Neural cell (in vitro differentiated cells): Measurements from ENCODE around the gene SIGLEC1. TPM values are rescaled to one million over a fixed set of nuclear protein-coding genes. Genes with fewer than 3 reads are reported as not detected.

Experiments
- H2AFZ ChIP-seq: fragments of 200-600, 300-800 bp; sonication (generic), shearing (Covaris generic); 2 replicates; pipeline ENCODE4 v1.6.0; 2014; ENCODE audit warnings: low read depth, mild to moderate bottlenecking, antibody characterized with exemption, low read length, moderate library complexity
- H3F3A ChIP-seq: fragments of 200-600 bp; shearing (Covaris generic); 2 replicates; pipeline ENCODE4 v1.6.1; 2016; ENCODE audit warnings: mild to moderate bottlenecking, moderate library complexity, mixed read lengths, antibody characterized with exemption, low read length; ENCODE audit not compliant: insufficient read depth, poor library complexity, severe bottlenecking
- H3K27ac ChIP-seq: fragments of 200-600, 300-800 bp; sonication (generic), shearing (Covaris generic); 2 replicates; pipeline ENCODE4 v1.5.1; 2014; ENCODE audit warnings: mild to moderate bottlenecking, low read length, moderate library complexity
- H3K27me3 ChIP-seq: fragments of 300-800, 200-600 bp; sonication (generic), shearing (Covaris generic); 2 replicates; pipeline ENCODE4 v1.6.0; 2014; ENCODE audit warnings: mild to moderate bottlenecking, low read depth, low read length, moderate library complexity; ENCODE audit not compliant: insufficient read depth
- H3K36me3 ChIP-seq: fragments of 300-800, 200-600 bp; sonication (generic), shearing (Covaris generic); 2 replicates; pipeline ENCODE4 v1.5.1; 2014; ENCODE audit warnings: mild to moderate bottlenecking, antibody characterized with exemption, low read length, moderate library complexity; ENCODE audit not compliant: insufficient read depth
- H3K4me2 ChIP-seq: fragments of 300-800, 200-600 bp; sonication (generic), shearing (Covaris generic); 2 replicates; pipeline ENCODE4 v1.6.0; 2014; ENCODE audit warnings: mild to moderate bottlenecking, low read length
- H3K4me3 ChIP-seq: fragments of 300-800, 200-600 bp; sonication (generic), shearing (Covaris generic); 2 replicates; pipeline ENCODE4 v1.5.1; 2014; ENCODE audit warnings: mild to moderate bottlenecking, low read length, moderate library complexity
- H3K79me2 ChIP-seq: fragments of 200-600 bp; shearing (Covaris generic); replicated peaks from 2 replicates; pipeline ENCODE4 v1.6.0; 2014; ENCODE audit warnings: mild to moderate bottlenecking, low read length, moderate library complexity; ENCODE audit not compliant: insufficient read depth
- H3K9ac ChIP-seq: fragments of 300-800, 200-600 bp; sonication (generic), shearing (Covaris generic); 2 replicates; pipeline ENCODE4 v1.6.1; 2016; ENCODE audit warnings: mild to moderate bottlenecking, low read length, mixed read lengths
- H3K9me2 ChIP-seq: fragments of 200-600 bp; shearing (Covaris generic); 2 replicates; pipeline ENCODE4 v1.6.1; 2016; ENCODE audit warnings: mild to moderate bottlenecking, low read length, mixed read lengths; ENCODE audit not compliant: insufficient read depth
- H3K9me3 ChIP-seq: fragments of 200-600, 300-800 bp; sonication (generic), shearing (Covaris generic); 2 replicates; pipeline ENCODE4 v1.6.1; 2016; ENCODE audit warnings: mild to moderate bottlenecking, mixed run types, low read length, moderate library complexity, mixed read lengths
- H4K20me1 ChIP-seq: fragments of 200-600 bp; shearing (Covaris generic); 2 replicates; pipeline ENCODE4 v1.6.1; 2016; ENCODE audit warnings: mild to moderate bottlenecking, mixed run types; ENCODE audit not compliant: insufficient read depth
- CTCF ChIP-seq: fragments of 450-650 bp; IDR thresholded peaks from 2 replicates; pipeline ENCODE4 v1.5.1; 2014; ENCODE audit warnings: antibody characterized with exemption, mild to moderate bottlenecking, moderate library complexity; ENCODE audit not compliant: poor library complexity, severe bottlenecking
- EP300 ChIP-seq: fragments of 450-650 bp; conservative IDR thresholded peaks from 2 replicates; pipeline ENCODE4 v1.6.1; 2014; ENCODE audit warnings: antibody characterized with exemption, mild to moderate bottlenecking, moderate library complexity; ENCODE audit not compliant: poor library complexity, severe bottlenecking
- EZH2 ChIP-seq: fragments of 200-600, 300-800 bp; shearing (Covaris generic), sonication (generic); IDR thresholded peaks from 2 replicates; pipeline ENCODE4 v1.6.1; 2014; ENCODE audit warnings: antibody characterized with exemption, low read length, borderline replicate concordance, mild to moderate bottlenecking; ENCODE audit not compliant: insufficient read depth, poor library complexity, severe bottlenecking
- MXI1 ChIP-seq: fragments of 450-650 bp; conservative IDR thresholded peaks from 2 replicates; pipeline ENCODE4 v1.6.1; 2014; ENCODE audit warnings: antibody characterized with exemption, mild to moderate bottlenecking; ENCODE audit not compliant: poor library complexity, severe bottlenecking
- POLR2AphosphoS5 ChIP-seq: IDR thresholded peaks from 2 replicates; pipeline ENCODE4 v1.6.1; 2012
- RAD21 ChIP-seq: fragments of 450-650 bp; conservative IDR thresholded peaks from 2 replicates; pipeline ENCODE4 v1.6.1; 2014; ENCODE audit warnings: antibody characterized with exemption, mild to moderate bottlenecking, moderate library complexity
- REST ChIP-seq: IDR thresholded peaks from 2 replicates; pipeline ENCODE4 v1.6.1; 2012; ENCODE audit warnings: borderline replicate concordance
- SMC3 ChIP-seq: fragments of 450-650 bp; conservative IDR thresholded peaks from 2 replicates; pipeline ENCODE4 v1.6.1; 2014; ENCODE audit warnings: antibody characterized with exemption, mild to moderate bottlenecking, moderate library complexity; ENCODE audit not compliant: poor library complexity
- TAF1 ChIP-seq: IDR thresholded peaks from 2 replicates; pipeline ENCODE4 v1.6.1; 2012; ENCODE audit warnings: low read depth
- polyA plus RNA-seq: library from polyadenylated mRNA; depleted of rRNA; stranded (reverse); fragments of >200 nt; gene quantifications from 2 replicates; pipeline ENCODE4 v1.2.3, GENCODE V29; 2014

SIGLEC1 gene
- polyA plus RNA-seq, 1 donor from 2014 or later: 0.12 TPM

- Histone ChIP-seq H3F3A (no peaks in the 10 kb centered on the region), H3K4me3 (no peak overlapping the region), H3K36me3 (no peaks in the 10 kb centered on the region), H3K79me2 (no peaks in the 10 kb centered on the region), H3K4me2 (no peak overlapping the region), H4K20me1 (no peaks in the 10 kb centered on the region), H3K9ac (no peak overlapping the region), H3K9me3 (no peaks in the 10 kb centered on the region), H3K27ac (no peak overlapping the region), H3K9me2 (no peaks in the 10 kb centered on the region), H2AFZ (no peak overlapping the region), H3K27me3 (no peaks in the 10 kb centered on the region)
- TF ChIP-seq EP300: no peak
- TF ChIP-seq CTCF: no peak
- no peak for TF ChIP-seq MXI1
- TF ChIP-seq POLR2AphosphoS5: no peak
- no peak for TF ChIP-seq SMC3
- no peak for TF ChIP-seq TAF1
- no peak for TF ChIP-seq REST
- no peak for TF ChIP-seq EZH2
- TF ChIP-seq RAD21: no peak
Observed at GRCh38 chr20:3706774-3707507, 5.5 kb downstream of the SIGLEC1 start.

GRCh38 chr20:3705970-3706739, 6.2 kb downstream of the SIGLEC1 start:
- no peaks in the 10 kb centered on the region for H3K36me3 ChIP-seq
- no peak overlapping the region for H3K27ac ChIP-seq
- H3K27me3 ChIP-seq: no peaks in the 10 kb centered on the region
- TF ChIP-seq CTCF (no peak), EP300 (no peak), RAD21 (no peak), EZH2 (no peak), TAF1 (no peak), REST (no peak), SMC3 (no peak), POLR2AphosphoS5 (no peak)
- no peaks in the 10 kb centered on the region for H3K9me3 ChIP-seq
- no peak overlapping the region for H3K4me3 ChIP-seq
- H3K4me2 ChIP-seq: no peak overlapping the region
- H2AFZ ChIP-seq: no peak overlapping the region
- H3K9ac ChIP-seq: no peak overlapping the region
- H4K20me1 ChIP-seq: no peaks in the 10 kb centered on the region
- H3K79me2 ChIP-seq: no peaks in the 10 kb centered on the region
- no peaks in the 10 kb centered on the region for H3F3A ChIP-seq
- no peaks in the 10 kb centered on the region for H3K9me2 ChIP-seq
